HG02610 (cell line): ENCODE measurements around the gene CTF1.

ENCODE experiments used
- ATAC-seq: cut with Tn5 transposase; IDR thresholded peaks from one replicate; pipeline ENCODE4 v1.9.1; 2021; ENCODE audit warnings: mild to moderate bottlenecking, moderate library complexity; ENCODE audit not compliant: unreplicated experiment

CTF1 gene

GRCh38 chr16:30953111-30953510, 56.7 kb downstream of the CTF1 start:
- no peak for ATAC-seq
